Esophagus squamous epithelium (tissue), 4 donors: ENCODE data around the gene PLA2G2F.

Experiments used
- CTCF ChIP-seq, 6 experiments: fragments of 450-650 bp in 4 of 6; fragments of 200-600 bp in 2 of 6; sonication (generic) in 2 of 6; IDR thresholded peaks; one replicate each; pipeline ENCODE4 v1.5.1; 2016 to 2019; ENCODE audit warnings: antibody characterized with exemption in 6 of 6, mild to moderate bottlenecking in 4 of 6, moderate library complexity in 4 of 6
- POLR2A ChIP-seq, 4 donors: fragments of 450-650 bp; IDR thresholded peaks; one replicate each; pipeline ENCODE4 v1.6.1; 2017; ENCODE audit warnings: antibody characterized with exemption in 4 of 4, mild to moderate bottlenecking in 4 of 4, moderate library complexity in 3 of 4

DNA sequence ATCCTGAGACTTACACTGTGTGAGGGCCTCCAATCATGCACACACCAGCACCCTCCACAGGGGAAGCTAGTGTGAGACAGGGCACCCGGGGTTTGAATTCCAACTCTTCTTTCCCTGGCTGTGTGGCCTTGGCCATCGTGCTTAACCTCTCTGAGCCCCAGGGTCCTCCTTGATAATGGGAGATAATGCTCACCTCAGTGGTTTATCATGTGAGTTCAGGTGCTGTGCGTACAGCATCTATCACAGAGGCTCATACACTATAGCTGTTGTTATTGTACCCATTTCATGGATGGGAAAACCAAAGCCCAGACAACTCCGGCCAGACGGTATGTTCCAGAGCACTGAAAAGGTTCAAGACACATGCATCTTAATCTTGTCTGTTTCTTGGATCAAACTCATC, 30.8 kb downstream of the PLA2G2F start:
- TF ChIP-seq POLR2A (IDR thresholded peaks at IDR 0.05), result no peak
- TF ChIP-seq CTCF (IDR thresholded peaks at IDR 0.05), result no peak
